GM12864 (cell line): ENCODE results near the gene BMPER.

Source experiments
- DNase-seq: peaks from one replicate; pipeline ENCODE4 v3.0.0-alpha.2; 2011; ENCODE audit warnings: low read depth
- H3K4me3 ChIP-seq: 2 replicates; pipeline ENCODE4 v1.5.1; 2011; ENCODE audit warnings: mild to moderate bottlenecking, low read depth, low read length, control low read depth
- TF ChIP-seq, protein P1 (sequence below): IDR thresholded peaks from 2 replicates; pipeline ENCODE4 v1.5.1; 2011; ENCODE audit warnings: low read depth, mild to moderate bottlenecking, moderate library complexity, low read length, control low read depth, inconsistent platforms; ENCODE audit errors: missing control alignments

BMPER gene

DNA sequence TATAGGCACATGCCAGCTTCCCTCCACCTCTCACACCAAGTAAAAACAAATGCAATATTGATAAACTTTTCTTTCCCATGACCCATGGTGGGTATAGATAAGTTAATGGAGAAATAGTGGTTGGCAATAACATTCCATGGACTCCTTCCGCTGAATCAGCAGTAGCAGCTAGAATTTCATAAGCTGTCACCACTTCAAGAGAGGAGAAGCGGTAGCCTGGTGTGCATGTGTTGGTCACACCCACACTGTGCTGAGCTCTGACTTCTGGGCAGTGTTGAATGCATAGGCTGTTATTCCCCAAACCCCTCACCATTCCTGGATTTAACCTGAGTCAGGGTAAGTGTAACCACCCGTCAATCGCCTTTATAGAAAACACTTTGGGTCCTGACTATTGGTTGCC lies 32.5 kb upstream of the BMPER start:
- TF ChIP-seq, protein P1, sequence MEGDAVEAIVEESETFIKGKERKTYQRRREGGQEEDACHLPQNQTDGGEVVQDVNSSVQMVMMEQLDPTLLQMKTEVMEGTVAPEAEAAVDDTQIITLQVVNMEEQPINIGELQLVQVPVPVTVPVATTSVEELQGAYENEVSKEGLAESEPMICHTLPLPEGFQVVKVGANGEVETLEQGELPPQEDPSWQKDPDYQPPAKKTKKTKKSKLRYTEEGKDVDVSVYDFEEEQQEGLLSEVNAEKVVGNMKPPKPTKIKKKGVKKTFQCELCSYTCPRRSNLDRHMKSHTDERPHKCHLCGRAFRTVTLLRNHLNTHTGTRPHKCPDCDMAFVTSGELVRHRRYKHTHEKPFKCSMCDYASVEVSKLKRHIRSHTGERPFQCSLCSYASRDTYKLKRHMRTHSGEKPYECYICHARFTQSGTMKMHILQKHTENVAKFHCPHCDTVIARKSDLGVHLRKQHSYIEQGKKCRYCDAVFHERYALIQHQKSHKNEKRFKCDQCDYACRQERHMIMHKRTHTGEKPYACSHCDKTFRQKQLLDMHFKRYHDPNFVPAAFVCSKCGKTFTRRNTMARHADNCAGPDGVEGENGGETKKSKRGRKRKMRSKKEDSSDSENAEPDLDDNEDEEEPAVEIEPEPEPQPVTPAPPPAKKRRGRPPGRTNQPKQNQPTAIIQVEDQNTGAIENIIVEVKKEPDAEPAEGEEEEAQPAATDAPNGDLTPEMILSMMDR: no peak
- no peak overlapping the region for H3K4me3 ChIP-seq
- DNase-seq: no peak

DNA sequence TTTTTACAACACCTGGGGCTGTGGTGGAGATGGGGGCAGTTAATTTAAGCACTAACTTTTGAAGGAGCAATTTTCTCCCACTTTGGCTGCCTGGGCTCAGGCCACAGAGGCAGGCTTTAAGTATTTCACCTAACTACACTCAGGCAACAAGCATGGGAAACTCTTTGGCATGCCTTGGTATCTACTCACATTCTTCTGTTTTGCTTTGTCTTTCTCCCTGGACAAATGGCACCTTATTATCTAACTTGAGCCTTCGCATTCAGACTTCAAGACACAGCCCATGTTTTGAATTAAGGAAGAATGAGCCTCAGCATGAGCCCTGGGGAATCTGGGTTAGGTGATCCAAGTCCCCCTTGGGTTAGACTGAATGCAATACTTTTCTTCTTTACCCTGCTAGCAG lies 31.8 kb upstream of the BMPER start:
- no peak overlapping the region for H3K4me3 ChIP-seq
- DNase-seq: no peak
- TF ChIP-seq, protein P1: no peak

DNA sequence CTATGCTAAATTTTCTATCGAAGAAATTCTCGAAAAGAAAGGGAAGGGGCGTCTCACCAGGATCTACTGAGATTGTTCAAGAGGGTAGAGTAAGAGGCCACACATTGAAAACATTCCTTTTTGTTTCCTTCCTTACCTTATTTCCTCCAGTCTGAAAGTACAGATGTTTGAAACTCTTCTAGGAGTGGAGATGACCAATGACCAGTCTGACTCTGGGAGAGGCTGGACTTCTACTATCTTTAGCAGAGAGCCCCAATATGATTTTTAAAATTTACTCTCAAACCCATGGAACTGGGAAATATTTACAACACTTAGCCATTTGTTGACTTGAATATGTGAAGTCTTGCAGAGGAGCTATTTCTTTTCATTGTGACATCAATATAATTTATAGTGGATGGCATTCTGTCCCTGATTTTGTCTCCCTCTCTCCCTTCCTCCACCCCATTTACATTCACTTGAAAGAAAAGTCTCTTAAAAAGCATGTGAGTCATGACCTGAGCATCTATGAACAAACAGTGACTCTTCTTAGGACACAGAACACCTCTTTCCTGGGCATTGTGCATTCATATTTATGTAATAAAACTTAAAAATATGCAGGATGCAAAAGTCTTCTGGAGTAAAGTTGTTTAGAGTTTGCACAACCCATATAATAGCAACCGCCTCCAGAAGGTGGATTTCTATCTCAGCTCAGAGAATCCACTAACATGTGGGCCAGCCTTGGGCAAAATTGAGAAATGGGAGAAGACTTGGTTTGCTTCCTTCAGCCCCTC lies 31.2 kb upstream of the BMPER start:
- H3K4me3 ChIP-seq: no peak overlapping the region
- TF ChIP-seq, protein P1: no peak
- DNase-seq: no peak

DNA sequence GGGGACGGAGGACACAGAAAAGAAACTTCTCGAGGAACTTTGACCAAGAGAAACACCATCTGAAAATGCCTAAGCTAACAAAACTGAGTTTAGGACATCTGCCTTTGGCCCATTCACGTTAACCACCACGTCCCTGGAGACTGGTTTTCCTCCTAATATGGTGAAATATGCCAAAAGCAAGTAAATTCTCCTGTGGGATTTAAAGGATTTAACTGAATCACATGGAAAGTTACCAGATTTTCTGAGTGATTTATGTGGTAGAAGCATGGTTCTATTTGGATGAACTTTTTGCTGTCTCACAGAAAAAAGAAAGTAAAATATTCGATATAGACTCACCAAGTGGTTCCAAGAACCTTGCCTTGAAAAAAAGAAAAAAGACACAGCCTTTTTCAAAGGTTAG lies 30.4 kb upstream of the BMPER start:
- DNase-seq: no peak
- TF ChIP-seq, protein P1: no peak
- H3K4me3 ChIP-seq: no peak overlapping the region

DNA sequence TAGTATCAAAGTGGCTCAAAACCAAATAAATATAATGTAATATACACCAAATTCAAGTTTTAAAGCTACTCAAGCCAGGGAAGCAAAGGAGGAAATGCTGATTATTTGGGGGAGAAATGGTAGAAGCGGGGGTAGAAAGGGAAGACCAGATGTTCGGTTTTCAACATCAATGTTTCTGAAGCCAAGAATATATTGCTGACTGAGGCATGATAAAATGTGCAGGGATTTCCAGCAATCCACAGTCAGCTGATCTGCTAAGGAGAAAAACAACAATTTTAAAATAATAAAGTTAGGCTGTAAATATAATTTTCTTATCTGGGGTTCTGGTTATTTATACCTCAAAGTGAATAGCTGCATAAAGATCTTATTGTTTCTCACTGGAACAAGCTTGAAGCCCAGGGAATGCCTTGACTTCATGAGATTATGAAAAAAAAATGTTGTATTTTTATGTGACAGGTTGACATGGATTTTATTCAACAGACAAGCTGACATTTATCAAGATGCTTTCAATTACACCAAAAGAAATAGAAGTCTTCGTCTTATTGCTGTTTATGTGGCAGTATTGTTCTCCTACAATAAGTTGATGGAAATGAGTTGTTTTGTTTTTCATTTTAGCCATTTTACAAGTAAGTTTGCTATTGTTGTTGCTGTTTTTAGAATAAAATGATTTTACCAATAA lies 28.6 kb upstream of the BMPER start:
- DNase-seq: no peak
- TF ChIP-seq, protein P1: no peak
- no peak overlapping the region for H3K4me3 ChIP-seq

DNA sequence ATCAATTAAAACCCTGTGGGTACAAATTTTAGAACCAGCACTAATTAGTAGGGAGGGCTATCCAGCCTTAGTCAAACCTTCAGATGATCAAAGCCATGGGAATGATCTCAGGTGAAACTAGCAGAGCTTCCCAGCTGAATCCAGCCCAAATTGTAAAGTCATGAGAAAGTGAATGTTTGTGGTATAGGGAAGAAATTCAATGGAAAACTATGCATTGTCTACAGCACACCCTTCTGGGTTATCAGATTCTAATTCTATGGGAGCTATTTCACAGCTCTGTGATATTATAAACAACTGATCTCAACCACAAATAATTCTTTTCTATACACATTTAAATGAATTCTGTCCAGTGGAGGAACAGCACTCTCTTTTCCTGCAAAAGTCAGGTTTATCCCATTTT lies 24.6 kb upstream of the BMPER start:
- no peak overlapping the region for H3K4me3 ChIP-seq
- TF ChIP-seq, protein P1: no peak
- DNase-seq: no peak
